WTC11 (cell line): Measurements from ENCODE around the gene TRMT10C. TPM values are rescaled to one million over a fixed set of nuclear protein-coding genes. Genes with fewer than 3 reads are reported as not detected.
A peak's percentile ranks its signal among the peaks of the same experiment; 100 is the strongest.

Experiments used
- ATAC-seq: fragments of 200-7000 bp; cut with Tn5 transposase; 2 replicates; pipeline ENCODE4 v1.10.0; 2021; ENCODE audit warnings: mild to moderate bottlenecking, moderate library complexity
- CTCF ChIA-PET: fragments of 300-600 bp; sonication (Branson Sonifier 250); formaldehyde crosslinking; loops from one replicate; lab custom pipeline; 2021; ENCODE audit warnings: antibody characterized with exemption; lab: Charles Lee
- POLR2A ChIA-PET: fragments of 350-600 bp; sonication (Branson Sonifier 250); formaldehyde crosslinking; loops from one replicate; lab custom pipeline; 2021; ENCODE audit warnings: antibody characterized with exemption; lab: Charles Lee
- DNase-seq: peaks from one replicate; pipeline ENCODE4 v3.0.0; 2021; ENCODE audit warnings: low spot score
- H3K27ac Mint-ChIP-seq: 2 replicates; pipeline ENCODE4 v1.8.0; 2021; ENCODE audit warnings: mixed read lengths
- H3K27me3 Mint-ChIP-seq: 2 replicates; pipeline ENCODE4 v1.8.0; 2021; ENCODE audit warnings: low read depth, mild to moderate bottlenecking, moderate library complexity, mixed read lengths
- H3K36me3 Mint-ChIP-seq: 2 replicates; pipeline ENCODE4 v1.8.0; 2021; ENCODE audit warnings: mixed read lengths
- H3K4me1 Mint-ChIP-seq: 2 replicates; pipeline ENCODE4 v1.8.0; 2022; ENCODE audit warnings: mixed read lengths
- H3K4me3 Mint-ChIP-seq: 2 replicates; pipeline ENCODE4 v1.8.0; 2021; ENCODE audit warnings: mild to moderate bottlenecking, moderate library complexity, mixed read lengths
- H3K9me3 Mint-ChIP-seq: 2 replicates; pipeline ENCODE4 v1.8.0; 2021; ENCODE audit warnings: mixed read lengths
- ATF6 ChIP-seq: sonication (generic); formaldehyde crosslinking; IDR thresholded peaks from 2 replicates; pipeline ENCODE4 v1.8.1; 2023; ENCODE audit warnings: mild to moderate bottlenecking, missing genetic modification reagents
- FOXK1 ChIP-seq: sonication (generic); formaldehyde crosslinking; IDR thresholded peaks from 2 replicates; pipeline ENCODE4 v1.8.0; 2022; ENCODE audit warnings: mild to moderate bottlenecking, moderate library complexity, missing genetic modification reagents
- GRHL2 ChIP-seq: fragments of 250-450 bp; sonication (Bioruptor Pico); IDR thresholded peaks from 2 replicates; pipeline ENCODE4 v1.8.0; 2022; ENCODE audit warnings: mild to moderate bottlenecking, moderate library complexity; ENCODE audit not compliant: insufficient replicate concordance, severe bottlenecking
- KAT7 ChIP-seq: sonication (generic); formaldehyde crosslinking; IDR thresholded peaks from 2 replicates; pipeline ENCODE4 v1.8.1; 2023; ENCODE audit warnings: missing genetic modification reagents, mild to moderate bottlenecking, borderline replicate concordance
- MYBL2 ChIP-seq: sonication (generic); formaldehyde crosslinking; IDR thresholded peaks from 2 replicates; pipeline ENCODE4 v1.8.1; 2023; ENCODE audit warnings: mild to moderate bottlenecking, moderate library complexity, missing genetic modification reagents
- NFYB ChIP-seq: sonication (generic); formaldehyde crosslinking; conservative IDR thresholded peaks from 2 replicates; pipeline ENCODE4 v1.8.0; 2022; ENCODE audit warnings: low read depth, missing genetic modification reagents
- NR2C2 ChIP-seq: sonication (generic); formaldehyde crosslinking; IDR thresholded peaks from 2 replicates; pipeline ENCODE4 v1.8.0; 2022; ENCODE audit warnings: mild to moderate bottlenecking, missing genetic modification reagents
- SMAD3 ChIP-seq: sonication (generic); formaldehyde crosslinking; IDR thresholded peaks from 2 replicates; pipeline ENCODE4 v1.8.0; 2022; ENCODE audit warnings: missing genetic modification reagents, mild to moderate bottlenecking, borderline replicate concordance
- STAT6 ChIP-seq: sonication (generic); formaldehyde crosslinking; conservative IDR thresholded peaks from 2 replicates; pipeline ENCODE4 v1.8.1; 2023; ENCODE audit warnings: mild to moderate bottlenecking, low read depth, missing genetic modification reagents, moderate library complexity
- TEAD1 ChIP-seq: sonication (generic); formaldehyde crosslinking; IDR thresholded peaks from 2 replicates; pipeline ENCODE4 v1.8.0; 2022; ENCODE audit warnings: mild to moderate bottlenecking, missing genetic modification reagents
- USF2 ChIP-seq: sonication (generic); formaldehyde crosslinking; IDR thresholded peaks from 2 replicates; pipeline ENCODE4 v1.8.1; 2023; ENCODE audit warnings: mild to moderate bottlenecking, missing genetic modification reagents, moderate library complexity
- ZNF232 ChIP-seq: sonication (generic); formaldehyde crosslinking; IDR thresholded peaks from 2 replicates; pipeline ENCODE4 v1.8.0; 2022; ENCODE audit warnings: mild to moderate bottlenecking, missing genetic modification reagents
- ZNF532 ChIP-seq: fragments of 250-450 bp; sonication (Bioruptor Pico); IDR thresholded peaks from 2 replicates; pipeline ENCODE4 v1.9.0; 2021; ENCODE audit warnings: mild to moderate bottlenecking, borderline replicate concordance
- total RNA-seq: library from RNA; stranded (reverse); gene quantifications from 3 replicates; pipeline ENCODE4 v1.2.3, GENCODE V29; 2021
- TF ChIP-seq, protein P1 (sequence below): sonication (generic); formaldehyde crosslinking; IDR thresholded peaks from 2 replicates; pipeline ENCODE4 v1.8.0; 2022; ENCODE audit warnings: mild to moderate bottlenecking, missing genetic modification reagents
- TF ChIP-seq, protein P2 (sequence below): sonication (generic); formaldehyde crosslinking; IDR thresholded peaks from 2 replicates; pipeline ENCODE4 v1.8.1; 2023; ENCODE audit warnings: mild to moderate bottlenecking, moderate library complexity, missing genetic modification reagents
- TF ChIP-seq, protein P3 (sequence below): sonication (generic); formaldehyde crosslinking; IDR thresholded peaks from 2 replicates; pipeline ENCODE4 v1.8.0; 2022; ENCODE audit warnings: mild to moderate bottlenecking, missing genetic modification reagents

Gene TRMT10C
- total RNA-seq, 1 experiment from 2014 or later = 41.7 TPM

- peak within 1 kb of the TSS; percentile 100 for H3K27ac Mint-ChIP-seq
- no peaks in the 10 kb centered on the region for H3K9me3 Mint-ChIP-seq
- POLR2A ChIA-PET = interaction anchor here (0.5 to 3.1 kb wide), 9 partner anchors 9 to 867 kb away, joined by 3 to 31 read pairs (median 4); partner anchors contain the start of genes SENP7, TRMT10C and ZBTB11
- H3K4me3 Mint-ChIP-seq = peak within 1 kb of the TSS; percentile 99
- peak; percentile 90 for ATAC-seq
- DNase-seq = peak; percentile 98
- peaks cover 24% of the 10 kb centered on the region for H3K4me1 Mint-ChIP-seq
- H3K27me3 Mint-ChIP-seq = no peaks in the 10 kb centered on the region
- H3K36me3 Mint-ChIP-seq = peaks cover 11% of the 10 kb centered on the region
- CTCF ChIA-PET = interaction anchor here (0.6 to 1.8 kb wide), 25 partner anchors 9 to 1201 kb away, joined by 3 to 18 read pairs (median 4); partner anchors contain the start of genes CEP97, NXPE3 and TRMT10C
- peak; percentile 30; the same call in 1 of the 2 replicates for TF ChIP-seq MYBL2 (CRISPR knock-in tag)
- TF ChIP-seq, protein P1, sequence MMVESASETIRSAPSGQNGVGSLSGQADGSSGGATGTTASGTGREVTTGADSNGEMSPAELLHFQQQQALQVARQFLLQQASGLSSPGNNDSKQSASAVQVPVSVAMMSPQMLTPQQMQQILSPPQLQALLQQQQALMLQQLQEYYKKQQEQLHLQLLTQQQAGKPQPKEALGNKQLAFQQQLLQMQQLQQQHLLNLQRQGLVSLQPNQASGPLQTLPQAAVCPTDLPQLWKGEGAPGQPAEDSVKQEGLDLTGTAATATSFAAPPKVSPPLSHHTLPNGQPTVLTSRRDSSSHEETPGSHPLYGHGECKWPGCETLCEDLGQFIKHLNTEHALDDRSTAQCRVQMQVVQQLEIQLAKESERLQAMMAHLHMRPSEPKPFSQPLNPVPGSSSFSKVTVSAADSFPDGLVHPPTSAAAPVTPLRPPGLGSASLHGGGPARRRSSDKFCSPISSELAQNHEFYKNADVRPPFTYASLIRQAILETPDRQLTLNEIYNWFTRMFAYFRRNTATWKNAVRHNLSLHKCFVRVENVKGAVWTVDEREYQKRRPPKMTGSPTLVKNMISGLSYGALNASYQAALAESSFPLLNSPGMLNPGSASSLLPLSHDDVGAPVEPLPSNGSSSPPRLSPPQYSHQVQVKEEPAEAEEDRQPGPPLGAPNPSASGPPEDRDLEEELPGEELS (CRISPR knock-in tag) = peak; percentile 21; the same call in 1 of the 2 replicates
- TF ChIP-seq STAT6 (CRISPR knock-in tag) = no peak
- TF ChIP-seq SMAD3 (CRISPR knock-in tag) = peak; percentile 56; the same call in 1 of the 2 replicates
- TF ChIP-seq, protein P2, sequence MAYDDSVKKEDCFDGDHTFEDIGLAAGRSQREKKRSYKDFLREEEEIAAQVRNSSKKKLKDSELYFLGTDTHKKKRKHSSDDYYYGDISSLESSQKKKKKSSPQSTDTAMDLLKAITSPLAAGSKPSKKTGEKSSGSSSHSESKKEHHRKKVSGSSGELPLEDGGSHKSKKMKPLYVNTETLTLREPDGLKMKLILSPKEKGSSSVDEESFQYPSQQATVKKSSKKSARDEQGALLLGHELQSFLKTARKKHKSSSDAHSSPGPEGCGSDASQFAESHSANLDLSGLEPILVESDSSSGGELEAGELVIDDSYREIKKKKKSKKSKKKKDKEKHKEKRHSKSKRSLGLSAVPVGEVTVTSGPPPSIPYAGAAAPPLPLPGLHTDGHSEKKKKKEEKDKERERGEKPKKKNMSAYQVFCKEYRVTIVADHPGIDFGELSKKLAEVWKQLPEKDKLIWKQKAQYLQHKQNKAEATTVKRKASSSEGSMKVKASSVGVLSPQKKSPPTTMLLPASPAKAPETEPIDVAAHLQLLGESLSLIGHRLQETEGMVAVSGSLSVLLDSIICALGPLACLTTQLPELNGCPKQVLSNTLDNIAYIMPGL = 0 out of 2 replicates have a peak, but pooled peaks have one; percentile 45
- TF ChIP-seq ATF6 (CRISPR knock-in tag) = peak; percentile 57; the same call in 1 of the 2 replicates
- peak; percentile 95 for TF ChIP-seq FOXK1 (CRISPR knock-in tag)
- TF ChIP-seq ZNF532 (CRISPR knock-in tag) = no peak
- no peak for TF ChIP-seq NR2C2 (CRISPR knock-in tag)
- TF ChIP-seq, protein P3, sequence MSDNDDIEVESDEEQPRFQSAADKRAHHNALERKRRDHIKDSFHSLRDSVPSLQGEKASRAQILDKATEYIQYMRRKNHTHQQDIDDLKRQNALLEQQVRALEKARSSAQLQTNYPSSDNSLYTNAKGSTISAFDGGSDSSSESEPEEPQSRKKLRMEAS (CRISPR knock-in tag) = peak; percentile 82; the same call in 1 of the 2 replicates
- TF ChIP-seq KAT7 = 0 out of 2 replicates have a peak, but pooled peaks have one; percentile 28
- 0 out of 2 replicates have a peak, but pooled peaks have one; percentile 31 for TF ChIP-seq USF2 (CRISPR knock-in tag)
- TF ChIP-seq NFYB (CRISPR knock-in tag) = no peak
- peak; percentile 92; the same call in 1 of the 2 replicates for TF ChIP-seq TEAD1 (CRISPR knock-in tag)
- TF ChIP-seq ZNF232 = no peak
- no peak for TF ChIP-seq GRHL2 (CRISPR knock-in tag)
Measured at GRCh38 chr3:101573449-101574387, 12.1 kb downstream of the TRMT10C start, which contains the start of gene PCNP. Gene PCNP, plus strand, starts transcription at chr3:101574180. Its CDS starts 36 bp downstream, at chr3:101574216.
